Measurements from ENCODE around the gene RAB35.

RAB35 gene

DNA sequence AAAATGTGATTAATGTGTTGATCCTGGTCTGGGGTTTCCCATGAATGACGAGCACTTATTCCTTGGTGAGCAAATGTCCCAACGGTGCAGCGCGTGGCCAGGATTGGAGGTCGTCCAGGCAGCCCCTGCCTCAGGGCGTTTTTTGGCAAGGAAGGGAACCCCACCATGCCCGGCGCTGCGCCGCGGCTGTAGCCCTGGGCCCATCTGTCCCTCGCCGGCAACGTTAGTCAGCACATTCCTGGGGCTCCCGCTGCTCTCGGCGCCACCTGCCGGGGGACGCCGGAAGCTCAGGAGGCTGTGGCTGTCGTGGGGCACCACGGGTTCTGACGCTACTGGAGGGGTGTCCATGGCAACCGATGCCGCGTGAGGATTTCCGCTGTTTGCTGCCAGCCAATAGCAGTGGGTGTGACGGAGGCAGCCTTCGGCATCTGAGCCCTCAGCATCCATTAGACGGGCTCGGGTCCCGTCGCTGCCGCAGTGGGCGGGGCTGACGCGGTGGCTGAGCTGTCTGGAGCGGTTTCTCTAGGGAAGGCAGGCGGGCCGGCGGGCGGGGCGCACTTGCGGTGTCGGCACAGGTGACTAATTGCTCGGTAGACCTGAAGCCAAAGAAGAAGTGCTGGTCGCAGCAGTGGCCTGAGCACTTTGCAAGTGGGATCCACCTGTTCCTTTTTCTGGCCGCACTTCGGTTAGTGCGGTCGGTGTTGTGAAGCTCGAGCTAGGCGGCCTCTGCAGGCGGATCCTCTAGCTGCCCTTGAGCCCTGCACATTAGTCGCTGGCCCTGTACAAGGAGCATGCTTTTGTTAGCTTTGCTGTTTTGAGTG, 29.5 kb downstream of the RAB35 start:
- DNase-seq (ENCODE audit: low spot score), result peak; percentile 99

DNA sequence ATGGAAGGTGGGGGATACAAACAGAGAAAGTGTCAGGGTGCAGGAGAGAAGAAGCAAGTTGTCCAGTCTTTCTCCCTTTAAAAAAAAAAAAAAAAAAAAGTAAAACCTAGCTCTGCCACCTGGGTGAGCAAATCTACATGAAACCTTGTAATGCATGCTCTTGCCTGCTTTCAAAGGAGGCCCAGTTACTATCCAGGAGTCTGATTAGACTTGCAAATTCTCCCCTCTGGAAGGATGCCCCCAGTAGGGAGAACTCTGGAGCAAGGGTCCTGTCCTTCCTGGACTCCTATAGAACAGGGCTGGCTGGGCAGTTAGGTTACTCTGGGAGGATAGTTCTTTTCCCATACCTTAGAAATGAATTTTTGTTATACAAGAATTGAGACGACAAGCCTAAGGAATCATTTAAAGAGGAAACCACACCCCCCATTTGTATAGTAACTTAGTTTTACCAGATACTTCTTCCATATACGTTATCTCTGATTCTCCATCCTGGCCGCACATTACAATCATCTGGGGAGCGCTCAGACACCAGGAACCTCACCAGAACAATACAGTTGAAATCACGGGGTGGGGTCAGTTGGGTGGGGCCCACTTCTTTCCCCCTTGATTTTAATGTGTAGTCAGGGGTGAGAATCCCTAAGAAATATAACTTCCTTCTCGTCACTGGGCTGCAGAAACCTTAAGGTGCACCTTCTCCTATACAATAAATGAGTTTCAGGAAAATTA, 30.5 kb downstream of the RAB35 start:
- DNase-seq (ENCODE audit: low spot score), result no peak

DNA sequence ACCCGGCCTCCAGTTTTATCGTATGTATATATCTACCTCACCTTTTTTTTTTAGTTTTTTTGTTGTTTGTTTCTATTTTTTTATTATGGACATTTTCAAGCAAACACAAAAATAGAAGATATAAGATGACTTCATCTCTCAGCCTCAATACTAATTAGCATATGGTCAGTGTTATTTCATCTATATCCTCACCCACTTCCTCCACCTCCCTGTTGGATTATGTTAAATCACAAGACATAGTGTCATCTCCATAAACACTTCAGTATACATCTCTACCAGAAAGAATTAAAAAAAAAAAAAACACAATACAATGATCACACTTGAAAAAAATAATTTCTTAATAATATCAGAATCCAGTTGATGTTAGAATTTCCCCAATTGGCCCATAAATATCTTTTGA, 34.9 kb downstream of the RAB35 start:
- no peak for DNase-seq (ENCODE audit: low spot score)

DNA sequence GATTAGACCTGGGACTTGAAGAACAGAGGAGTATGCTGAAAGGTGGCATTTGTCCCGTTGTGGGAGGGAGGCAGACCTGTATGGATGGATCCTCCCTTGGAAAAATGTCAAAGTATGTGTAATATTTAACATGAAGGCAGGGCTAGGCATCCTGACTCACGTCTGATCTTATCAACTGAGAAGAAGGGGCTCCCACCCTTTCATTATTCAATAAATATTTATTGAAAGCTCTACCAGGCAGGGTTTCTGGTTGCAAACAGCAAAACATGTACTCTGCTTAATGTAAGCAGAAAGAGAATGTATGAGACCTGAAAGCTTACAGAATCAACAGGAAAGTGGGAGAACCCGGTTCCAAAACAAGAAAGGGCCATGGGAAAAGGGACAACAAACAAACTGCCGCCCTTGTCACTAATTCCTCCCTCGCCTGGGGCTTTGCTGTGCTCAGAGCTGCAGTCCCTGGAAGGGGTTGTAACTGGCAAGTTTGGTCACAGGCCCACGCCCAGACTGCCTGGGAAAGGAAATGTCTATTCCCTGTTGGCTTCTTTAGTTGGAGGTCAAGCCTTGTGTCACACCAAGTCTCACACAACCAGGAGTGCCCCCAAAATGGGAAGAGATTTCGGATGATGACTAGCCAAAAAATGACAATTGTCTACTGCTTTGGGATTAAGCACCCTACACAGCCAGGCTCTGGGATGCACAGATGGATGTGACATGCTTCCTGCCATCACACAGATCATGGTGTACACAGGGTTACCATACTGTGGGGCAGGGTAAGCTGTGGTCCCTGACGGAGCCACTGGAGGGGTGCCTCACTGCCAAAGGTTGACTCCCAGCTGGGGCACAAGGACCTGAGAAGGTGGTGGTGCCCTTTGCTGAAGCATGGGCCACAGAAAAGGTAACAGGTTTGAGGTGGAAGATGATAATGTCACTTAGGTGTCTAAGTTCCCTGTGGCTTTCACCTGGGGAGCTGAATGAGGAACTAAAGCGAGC, 36.8 kb downstream of the RAB35 start:
- no peak for DNase-seq (ENCODE audit: low spot score)

DNA sequence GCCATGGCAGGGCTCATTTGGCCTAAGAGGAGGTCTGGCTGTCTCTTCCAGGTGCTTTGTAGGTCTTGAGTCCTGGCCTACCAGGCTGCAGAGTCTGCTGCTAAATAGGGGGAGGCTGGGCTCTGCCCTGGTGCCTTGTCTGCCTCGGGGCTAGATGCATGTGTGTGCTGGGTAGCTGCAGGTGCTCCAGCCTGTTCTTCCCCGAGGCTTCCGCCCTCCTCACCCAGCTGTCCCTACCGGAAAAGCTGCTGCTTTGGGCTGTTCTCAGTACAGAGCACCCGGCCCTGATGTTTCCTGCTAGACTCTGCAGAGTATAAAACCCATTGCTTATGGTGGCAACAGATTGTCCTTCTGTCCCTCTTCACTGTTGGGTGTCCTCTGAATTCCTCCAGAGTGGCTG, 37.7 kb downstream of the RAB35 start:
- no peak for DNase-seq (ENCODE audit: low spot score)

DNA sequence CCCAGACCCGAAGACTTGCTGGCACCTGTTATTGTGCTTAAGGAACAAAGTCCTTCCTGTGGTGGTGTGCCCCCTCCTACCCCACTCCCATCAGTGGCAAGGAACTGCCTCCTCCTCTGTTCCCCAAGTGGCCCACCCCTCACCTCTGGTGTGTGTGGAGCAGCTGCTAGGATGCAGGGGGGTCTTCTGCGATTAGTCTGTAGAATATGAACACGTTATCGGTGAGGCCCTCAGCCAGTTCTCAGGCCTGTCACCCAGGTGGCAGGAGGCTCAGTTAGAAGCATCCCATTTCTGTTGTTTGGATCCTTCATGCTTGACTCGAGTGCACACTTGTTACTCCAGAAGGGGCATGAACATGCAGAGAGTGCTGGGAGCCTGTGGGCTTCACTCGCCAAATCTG, 39.3 kb downstream of the RAB35 start:
- no peak for DNase-seq (ENCODE audit: low spot score)

DNA sequence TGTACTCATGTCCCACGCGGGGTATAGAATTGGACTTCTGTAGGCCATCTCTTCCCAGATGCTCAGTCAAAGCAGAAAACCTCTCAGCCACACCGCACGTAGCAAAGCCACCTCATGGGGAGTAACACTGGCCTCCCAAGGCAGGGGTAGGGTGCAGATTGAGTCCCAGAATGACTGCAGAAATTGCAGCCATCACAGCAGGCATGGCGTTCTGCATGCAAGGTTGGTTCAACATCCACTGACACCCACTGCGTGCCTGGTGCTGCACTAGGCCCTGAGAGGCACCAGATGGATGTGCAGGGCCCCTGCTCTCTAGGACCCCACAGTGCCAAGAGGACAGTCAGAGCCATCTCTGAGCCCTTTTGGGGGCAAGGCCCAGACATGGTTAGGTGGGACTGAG, 39.9 kb downstream of the RAB35 start:
- no peak for DNase-seq (ENCODE audit: low spot score)

DNA sequence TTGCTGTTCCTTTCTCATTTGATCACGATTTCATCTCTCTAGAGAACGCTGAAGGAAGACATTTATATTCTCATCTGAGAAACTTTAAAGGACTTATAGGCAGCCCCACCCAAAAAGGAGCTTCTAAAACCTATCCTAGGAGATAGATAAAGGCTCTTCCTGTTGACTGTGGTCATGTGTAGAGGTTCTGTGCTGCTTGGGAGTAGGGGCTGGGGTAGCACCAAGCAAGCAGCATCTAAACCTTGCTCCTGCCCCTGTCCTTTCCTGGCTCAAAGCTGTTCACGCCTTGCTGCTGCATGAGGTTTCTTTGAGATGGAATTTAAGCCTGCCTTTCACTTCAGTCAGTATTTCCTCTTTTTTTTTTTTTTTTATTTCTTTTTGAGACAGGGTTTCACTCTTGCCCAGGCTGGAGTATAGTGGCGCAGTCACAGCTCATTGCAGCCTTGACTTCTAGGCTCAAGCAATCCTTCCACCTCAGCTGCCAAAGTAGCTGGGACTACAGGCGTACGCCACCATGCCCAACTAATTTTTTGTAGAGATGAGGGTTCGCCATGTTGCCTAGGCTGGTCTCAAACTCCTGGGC, 41.4 kb downstream of the RAB35 start:
- no peak for DNase-seq (ENCODE audit: low spot score)

DNA sequence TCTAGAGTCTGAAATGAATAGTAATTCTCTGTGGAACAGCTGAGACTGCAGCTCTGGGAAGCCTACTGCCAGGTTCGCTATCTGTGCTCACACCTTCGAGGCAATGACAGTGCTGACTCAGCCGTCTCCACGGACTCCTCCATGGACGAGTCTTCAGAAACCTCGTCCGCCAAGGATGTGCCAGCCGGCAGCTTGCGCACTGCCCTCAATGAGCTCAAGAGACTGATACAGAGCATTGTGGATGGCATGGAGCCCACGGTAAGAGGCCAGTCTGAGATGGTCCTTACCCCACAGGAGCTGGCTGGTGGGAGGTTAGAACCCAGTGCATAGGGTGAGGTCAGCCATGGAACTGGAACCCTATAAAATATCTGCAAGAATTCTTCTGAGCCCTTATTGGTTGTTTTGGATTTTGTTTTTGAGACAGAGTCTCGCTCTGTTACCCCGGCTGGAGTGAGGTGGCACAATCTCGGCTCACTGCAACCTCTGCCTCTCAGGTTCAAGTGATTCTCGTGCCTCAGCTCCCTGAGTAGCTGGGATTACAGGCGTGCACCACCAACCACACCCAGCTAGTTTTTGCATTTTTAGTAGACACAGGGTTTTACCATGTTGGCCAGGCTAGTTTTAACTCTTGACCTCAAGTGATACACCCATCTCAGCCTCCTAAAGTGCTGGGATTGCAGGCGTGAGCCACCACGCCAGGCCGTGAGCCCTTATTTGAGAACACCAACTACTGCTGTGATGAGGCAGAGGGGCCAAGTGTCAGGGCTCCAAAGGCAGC, 43.9 kb downstream of the RAB35 start:
- no peak for DNase-seq (ENCODE audit: low spot score)

DNA sequence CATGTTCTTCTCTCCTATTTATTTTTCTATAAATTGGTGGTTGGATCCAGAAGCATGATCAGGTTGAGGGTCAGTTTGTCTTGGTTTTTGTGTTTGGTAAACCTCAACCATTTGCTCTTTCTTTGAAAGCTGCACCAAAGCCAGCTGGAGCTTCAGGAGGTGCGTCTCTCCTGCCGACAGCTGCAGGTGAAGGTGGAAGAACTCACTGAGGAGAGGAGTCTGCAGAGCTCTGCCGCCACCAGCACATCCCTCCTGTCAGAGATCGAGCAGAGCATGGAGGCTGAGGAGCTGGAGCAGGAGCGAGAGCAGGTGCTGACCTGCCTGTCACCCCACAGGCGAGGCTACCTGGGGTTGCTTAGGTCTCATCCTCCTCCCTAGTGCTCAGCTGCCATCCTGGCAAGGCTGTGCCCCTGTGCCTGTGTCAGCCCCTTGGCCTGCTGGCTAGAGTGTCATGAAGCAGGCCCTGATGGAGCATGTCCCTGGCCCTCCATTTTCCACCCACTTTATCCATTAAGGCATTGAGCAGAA, 45.0 kb downstream of the RAB35 start:
- DNase-seq (ENCODE audit: low spot score), result no peak

DNA sequence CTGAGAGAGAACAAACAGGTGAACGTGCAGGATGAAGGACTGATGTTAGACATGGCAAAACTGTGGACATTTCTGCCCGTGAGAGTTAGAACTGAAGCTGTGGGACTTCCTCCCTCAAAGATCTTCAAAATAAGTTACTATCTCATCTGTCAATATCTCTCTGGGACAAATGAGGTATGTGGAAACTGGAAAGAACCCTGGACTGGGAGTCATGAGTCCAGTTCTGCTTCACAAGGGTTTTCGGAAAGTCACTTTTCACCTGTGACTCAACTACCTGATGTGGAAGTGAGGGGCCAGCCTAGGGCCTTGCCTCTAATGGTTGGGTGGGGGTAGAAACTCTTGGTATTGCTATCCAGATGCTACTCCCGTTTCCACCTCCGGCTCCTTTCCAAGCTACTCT, 47.3 kb downstream of the RAB35 start:
- DNase-seq (ENCODE audit: low spot score), result no peak

DNA sequence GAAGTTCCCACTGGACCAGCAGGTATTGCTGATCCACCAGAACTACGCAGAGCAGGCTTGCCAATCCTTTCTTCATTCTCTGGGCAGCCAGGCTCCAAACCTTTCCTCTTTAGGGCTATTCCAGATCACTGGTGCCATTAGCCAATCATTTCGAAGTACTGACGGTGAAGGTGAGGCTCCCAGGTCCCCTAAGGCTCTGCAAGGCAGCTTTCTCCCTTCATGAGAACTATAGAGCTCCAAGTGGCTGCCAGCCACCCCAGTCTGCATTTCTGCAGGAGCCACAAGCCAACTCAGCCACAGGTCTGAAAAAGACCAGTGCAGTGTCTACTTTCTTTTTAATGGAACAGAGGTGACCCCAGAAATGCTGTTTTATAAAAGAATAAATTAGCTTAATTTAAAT, 48.7 kb downstream of the RAB35 start:
- DNase-seq (ENCODE audit: low spot score), result no peak

DNA sequence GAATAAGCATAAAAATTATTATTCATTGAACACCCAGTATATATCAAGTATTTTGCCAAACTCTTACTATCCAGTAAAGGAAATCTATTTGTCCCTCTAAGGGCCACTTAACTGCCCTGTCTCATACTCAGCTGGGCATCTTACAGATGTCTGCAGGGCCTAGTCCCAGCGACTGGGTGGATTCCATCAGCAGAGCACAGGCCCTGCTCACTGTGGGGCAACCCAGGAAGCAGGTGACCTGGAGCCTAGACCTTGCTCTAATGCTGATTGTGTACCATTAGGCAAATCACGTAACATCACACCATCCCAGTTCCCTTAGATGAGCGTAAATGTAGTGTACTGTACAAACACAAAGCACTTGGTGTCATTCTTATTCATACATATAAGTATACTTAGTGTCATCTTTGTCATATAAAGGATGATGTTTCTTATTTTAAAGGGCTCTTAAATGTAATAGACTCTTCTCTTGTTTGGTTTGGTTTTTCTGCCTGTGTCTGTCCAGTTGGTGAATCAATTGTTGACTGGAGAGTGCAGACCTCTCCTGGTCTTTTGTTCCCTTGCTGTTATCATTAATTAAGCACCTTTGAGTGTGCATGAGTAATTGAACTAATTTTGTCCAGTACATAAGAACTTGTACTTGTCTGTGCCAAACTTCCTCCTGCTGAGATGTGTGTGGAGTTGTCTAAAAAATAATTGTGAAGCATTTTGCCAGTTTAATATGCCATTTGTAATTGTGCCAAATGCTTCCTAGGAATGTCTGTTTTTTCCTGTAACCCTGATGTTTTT, 49.3 kb downstream of the RAB35 start:
- no peak for DNase-seq (ENCODE audit: low spot score)

DNA sequence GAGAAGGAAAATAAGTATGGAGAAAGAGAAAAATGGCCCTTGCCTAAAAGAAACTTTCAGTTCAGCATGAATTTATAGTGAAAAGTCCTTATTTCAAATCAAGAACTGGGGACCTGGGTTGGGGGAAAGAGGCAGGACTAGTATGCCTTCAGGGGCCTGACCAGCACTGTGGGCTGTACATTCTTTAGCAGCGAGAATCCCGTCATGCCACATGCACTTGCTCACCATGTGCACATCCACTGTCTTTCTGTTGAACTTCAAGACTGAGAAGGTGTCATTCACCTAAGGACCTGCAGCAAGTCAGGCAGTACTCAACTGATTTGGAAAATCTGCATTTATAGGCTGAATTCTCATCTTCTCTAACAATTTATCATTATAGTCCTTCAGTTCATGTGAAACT, 50.2 kb downstream of the RAB35 start:
- DNase-seq (ENCODE audit: low spot score), result no peak

DNA sequence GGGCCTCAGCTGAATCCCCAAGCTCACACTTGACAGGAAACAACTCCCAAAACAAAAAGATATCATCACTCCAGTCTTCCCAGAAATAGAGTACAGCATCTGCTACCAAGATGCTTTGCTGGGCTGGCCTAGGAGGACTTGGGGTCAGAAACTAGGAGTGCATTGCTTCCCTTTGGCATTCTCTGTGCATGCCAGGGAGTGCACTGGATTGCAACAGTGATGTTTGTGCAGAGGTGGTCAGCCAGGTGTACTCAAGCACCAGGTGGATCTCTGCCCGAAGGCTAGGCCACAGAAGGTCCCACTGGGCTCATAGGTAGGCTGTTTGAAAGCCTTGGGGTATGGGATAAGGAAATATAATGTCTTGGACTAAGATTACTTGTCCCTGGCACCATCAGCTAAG, 51.1 kb downstream of the RAB35 start:
- DNase-seq (ENCODE audit: low spot score), result no peak

DNA sequence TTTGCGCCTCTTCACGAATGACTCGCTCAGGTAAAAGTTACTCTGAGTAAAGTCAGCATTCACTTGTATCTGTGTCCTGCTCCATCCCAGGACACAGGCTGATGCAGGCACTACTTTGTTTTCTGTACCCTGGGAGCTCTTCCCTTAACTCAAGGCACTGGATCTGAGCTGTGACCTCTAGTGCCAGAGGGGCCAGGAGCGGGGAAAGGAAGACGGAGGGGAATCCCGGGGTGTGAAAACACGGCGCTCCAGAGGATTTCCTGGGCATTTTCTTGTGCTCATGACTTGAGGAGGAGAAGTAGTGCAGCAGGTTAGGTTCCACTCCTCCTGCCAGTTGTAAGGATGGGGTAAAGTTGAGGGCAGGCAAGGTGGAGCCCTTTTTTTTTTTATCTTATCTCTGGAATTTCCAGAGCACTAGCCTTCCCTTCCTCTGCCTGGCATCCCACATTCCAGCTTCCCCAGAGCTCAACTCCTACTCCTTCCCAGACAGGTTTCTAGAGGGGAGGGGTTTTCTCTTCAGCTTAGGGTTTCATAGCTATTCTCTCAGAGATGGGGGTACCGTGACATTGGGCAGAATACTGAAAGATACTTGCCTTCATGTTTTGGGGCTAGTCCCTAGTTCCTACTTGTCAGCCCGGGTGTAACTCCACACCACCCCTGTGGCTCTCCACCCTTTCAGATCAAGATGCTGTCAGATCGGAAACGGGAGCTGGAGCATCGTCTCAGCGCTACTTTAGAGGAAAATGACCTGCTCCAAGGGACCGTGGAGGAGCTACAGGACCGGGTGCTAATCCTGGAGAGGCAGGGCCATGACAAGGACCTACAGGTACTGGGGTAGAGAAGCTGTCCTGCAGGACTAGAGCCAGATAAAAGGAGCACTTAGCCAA, 52.3 kb downstream of the RAB35 start:
- DNase-seq (ENCODE audit: low spot score), result no peak

DNA sequence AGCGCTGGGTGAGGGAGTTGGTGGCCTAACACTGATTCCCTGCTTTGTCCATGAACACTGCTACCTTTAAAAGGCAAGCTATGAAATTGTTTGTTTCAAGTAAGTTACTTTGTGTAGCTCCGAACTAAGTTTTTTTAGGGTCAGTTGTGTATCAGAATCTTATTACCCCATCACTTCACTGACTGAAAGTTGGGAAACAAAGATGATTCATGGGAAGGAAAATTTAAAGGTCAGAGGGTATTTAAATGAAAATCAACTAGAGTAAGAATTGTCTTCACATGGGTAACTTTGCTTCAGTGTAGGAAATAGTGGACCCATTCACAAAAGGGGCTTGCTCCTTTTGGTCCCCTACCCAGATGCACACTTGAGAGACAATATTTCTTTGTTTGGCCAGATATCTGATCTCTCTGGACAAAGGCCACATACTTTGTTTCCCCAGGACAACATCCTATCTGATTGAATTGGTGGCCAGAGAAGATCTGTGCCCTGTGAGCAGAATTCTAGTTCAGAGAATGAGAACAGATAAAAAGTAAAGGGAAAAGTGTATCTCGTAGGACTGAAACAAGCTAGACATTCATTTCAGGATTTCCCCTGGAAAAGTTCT, 53.5 kb downstream of the RAB35 start:
- DNase-seq (ENCODE audit: low spot score), result no peak

DNA sequence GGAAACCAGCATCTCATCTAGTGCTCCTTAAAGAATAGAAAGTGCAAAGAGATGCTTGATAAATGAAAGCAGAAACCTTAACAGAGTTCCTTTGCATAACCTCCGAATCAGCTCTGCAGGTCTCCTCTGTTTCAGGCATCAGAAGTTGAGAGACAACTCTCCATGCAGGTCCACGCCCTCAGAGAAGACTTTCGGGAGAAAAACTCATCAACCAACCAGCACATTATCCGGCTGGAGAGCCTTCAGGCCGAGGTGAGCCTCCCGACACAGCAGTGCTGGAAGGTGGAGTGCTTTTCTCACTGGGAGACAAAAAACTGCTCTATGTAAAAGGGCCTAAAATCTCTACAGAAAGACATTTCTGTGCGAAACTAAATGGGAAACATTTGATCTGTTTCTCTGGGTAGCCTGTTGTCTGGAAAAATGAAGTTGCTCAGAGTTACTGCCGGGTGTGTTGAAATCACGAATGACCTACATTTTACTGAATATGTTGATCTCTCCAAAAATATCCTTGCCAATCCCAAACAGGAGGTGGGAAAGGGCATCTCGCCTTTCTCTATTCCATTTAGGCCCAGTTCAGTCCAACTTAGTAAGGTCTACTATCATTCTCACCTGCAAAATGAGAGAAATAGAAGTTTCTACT, 54.9 kb downstream of the RAB35 start:
- no peak for DNase-seq (ENCODE audit: low spot score)
